ENCODE results near the gene ABLIM2.

Gene ABLIM2

GRCh38 chr4:7970361-7970946 lies 188.2 kb downstream of the ABLIM2 start:
- DNase-seq: no peak

GRCh38 chr4:7968262-7968896 lies 190.2 kb downstream of the ABLIM2 start:
- DNase-seq: no peak

GRCh38 chr4:7967501-7968261 lies 190.9 kb downstream of the ABLIM2 start:
- DNase-seq: no peak

GRCh38 chr4:7967063-7967440 lies 191.6 kb downstream of the ABLIM2 start:
- DNase-seq: no peak

- DNase-seq: no peak
Measured at GRCh38 chr4:7966281-7967062, 192.1 kb downstream of the ABLIM2 start.

GRCh38 chr4:7964890-7965662 lies 193.5 kb downstream of the ABLIM2 start:
- DNase-seq: peak; percentile 24

GRCh38 chr4:7964459-7964858 lies 194.2 kb downstream of the ABLIM2 start:
- no peak for DNase-seq

GRCh38 chr4:7963691-7964090 lies 194.9 kb downstream of the ABLIM2 start:
- no peak for DNase-seq

GRCh38 chr4:7962609-7963508 lies 195.8 kb downstream of the ABLIM2 start:
- DNase-seq: no peak

GRCh38 chr4:7960790-7961655 lies 197.6 kb downstream of the ABLIM2 start:
- DNase-seq: peak; percentile 44

GRCh38 chr4:7960017-7960789 lies 198.4 kb downstream of the ABLIM2 start:
- DNase-seq: no peak

GRCh38 chr4:7959078-7959477 lies 199.5 kb downstream of the ABLIM2 start:
- DNase-seq: no peak

- no peak for DNase-seq
Measured at GRCh38 chr4:7956934-7957656, 201.5 kb downstream of the ABLIM2 start.

GRCh38 chr4:7956270-7956808 lies 202.3 kb downstream of the ABLIM2 start:
- no peak for DNase-seq

GRCh38 chr4:7955393-7955792 lies 203.2 kb downstream of the ABLIM2 start:
- DNase-seq: no peak

- no peak for DNase-seq
Measured at GRCh38 chr4:7952615-7953014, 206.0 kb downstream of the ABLIM2 start.

GRCh38 chr4:7950301-7951092 lies 208.1 kb downstream of the ABLIM2 start:
- no peak for DNase-seq

- DNase-seq: no peak
Measured at GRCh38 chr4:7949759-7950158, 208.9 kb downstream of the ABLIM2 start.
